Endometrial microvascular endothelial cells (primary cell): ENCODE results near the gene PGAM5. TPM values are rescaled to one million over a fixed set of nuclear protein-coding genes. Genes with fewer than 3 reads are reported as not detected.

Source experiments
- in situ Hi-C: cut with HindIII; loops from 2 replicates; pipeline ENCODE4 v1.10.0; 2017; ENCODE audit warnings: low sequenced_read_pairs, low pct_unique_long_range_greater_than_20kb; ENCODE audit errors: inconsistent ontology term
- total RNA-seq: library from RNA; depleted of rRNA; stranded (reverse); fragments of >200 nt; gene quantifications from one replicate; pipeline ENCODE4 v1.2.3, GENCODE V29; 2015; ENCODE audit errors: inconsistent ontology term

The PGAM5 gene
- total RNA-seq, 1 donor from 2014 or later, result 59.4 TPM

DNA sequence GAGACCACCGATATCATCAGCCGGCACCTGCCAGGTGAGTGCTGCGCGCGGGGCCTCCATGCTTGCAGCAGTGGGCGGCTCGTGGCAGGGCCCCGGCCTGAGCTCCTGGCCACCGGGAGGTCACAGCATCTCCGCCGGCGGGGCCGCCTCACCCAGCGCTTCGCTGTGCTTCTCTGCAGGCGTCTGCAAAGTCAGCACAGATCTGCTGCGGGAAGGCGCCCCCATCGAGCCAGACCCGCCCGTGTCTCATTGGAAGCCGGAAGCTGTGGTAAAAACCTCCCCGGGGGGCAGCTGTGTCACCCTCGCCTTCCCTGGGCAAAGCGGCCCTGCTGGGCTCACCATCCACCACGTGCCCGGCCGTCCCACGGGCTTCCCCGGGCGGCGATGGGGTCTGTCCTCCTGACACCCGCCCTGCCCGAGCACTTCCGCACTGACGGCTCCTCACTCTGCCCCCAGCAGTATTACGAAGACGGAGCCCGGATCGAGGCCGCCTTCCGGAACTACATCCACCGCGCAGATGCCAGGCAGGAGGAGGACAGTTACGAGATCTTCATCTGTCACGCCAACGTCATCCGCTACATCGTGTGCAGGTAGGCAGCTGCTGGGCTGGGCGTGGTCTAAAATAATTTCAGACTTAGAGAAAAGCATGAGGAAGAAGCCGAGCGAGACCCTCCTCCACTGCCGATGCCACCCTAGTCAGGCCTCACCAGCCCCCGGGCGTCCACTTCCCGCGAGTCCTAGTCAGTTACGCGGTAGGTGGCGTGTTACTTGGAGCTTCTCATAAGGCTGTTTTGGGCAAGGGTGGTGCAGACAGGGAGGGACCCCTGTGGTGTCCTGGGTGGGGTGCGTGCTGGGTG lies 7.1 kb downstream of the PGAM5 start:
- in situ Hi-C loops, result no loop called here

DNA sequence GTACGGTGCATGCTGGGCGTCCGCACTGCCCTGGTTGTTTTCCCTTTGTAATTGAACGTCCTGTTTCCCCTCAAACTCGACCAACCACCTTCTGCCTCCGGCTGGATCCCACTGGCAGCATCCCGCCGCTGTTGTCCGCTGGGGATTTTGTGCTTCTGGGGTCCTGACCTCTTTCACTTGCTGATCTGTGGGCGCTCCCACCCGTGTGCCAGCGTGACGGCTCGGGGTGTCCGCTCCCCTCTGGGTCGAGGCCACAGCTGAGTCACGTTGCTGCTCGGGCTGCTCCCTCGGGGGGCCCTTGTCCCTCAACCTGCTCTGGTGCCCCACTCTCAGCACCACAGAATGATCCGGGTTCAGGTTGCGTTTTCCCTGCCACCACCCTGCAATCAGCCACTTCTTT lies 8.0 kb downstream of the PGAM5 start:
- in situ Hi-C loops, result no loop called here

DNA sequence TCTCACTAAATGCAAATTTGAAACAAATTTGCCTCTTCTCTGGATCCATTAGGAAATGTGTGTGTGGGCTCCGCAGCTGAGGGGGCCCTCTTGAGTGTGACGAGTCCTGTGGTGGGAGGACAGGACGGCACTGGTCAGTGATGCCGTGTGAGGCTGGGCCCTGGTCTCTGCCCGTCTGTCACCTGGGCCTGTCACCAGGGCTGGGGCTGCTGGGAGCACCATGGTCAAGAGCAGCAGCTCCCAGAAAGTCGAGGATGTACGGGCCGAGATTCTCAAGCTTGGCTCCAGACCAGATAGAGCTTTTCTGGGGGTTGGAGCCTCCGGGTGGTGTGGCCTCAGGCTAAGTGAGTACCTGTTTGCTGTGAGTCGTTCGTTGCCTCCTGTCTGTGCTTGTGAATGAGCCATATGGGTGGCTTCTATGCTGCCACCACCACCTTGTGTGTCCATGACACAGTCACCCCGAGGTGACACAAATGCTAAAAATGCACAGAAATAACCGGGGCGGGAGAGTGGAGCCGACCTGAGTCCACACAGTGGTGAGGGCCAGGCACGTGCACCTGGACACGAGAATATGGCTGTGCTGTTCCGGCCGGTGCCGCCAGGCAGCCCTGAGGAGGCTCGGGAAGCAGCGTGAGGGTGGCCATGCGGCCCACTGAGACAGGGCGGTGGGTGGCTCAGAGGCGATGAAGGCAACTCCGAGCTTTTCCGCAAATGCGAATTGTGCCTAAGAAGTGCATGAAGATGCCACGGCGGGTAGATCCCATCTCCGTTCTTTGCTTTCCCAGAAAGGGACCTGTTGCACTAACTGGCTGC lies 8.7 kb downstream of the PGAM5 start:
- in situ Hi-C loops, result no loop called here

DNA sequence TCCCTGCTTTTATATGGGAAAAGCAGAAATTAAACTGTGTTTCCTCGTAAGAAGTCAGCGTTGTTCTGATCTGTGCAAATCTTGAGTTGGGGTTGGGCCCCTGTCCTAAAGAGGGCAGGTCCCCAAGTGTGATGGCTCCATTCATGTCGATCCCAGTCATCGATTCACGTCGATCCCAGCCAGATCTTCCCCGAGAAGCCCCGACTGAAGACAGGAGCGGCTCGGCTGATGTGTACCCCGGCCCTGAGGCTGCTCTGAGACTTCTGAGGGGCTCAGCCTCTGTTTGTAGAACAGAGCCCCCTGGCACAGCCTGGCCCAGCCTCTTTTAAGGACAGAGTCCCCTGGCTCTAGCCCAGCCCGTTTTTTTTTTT lies 9.3 kb downstream of the PGAM5 start:
- in situ Hi-C loops, result no loop called here

DNA sequence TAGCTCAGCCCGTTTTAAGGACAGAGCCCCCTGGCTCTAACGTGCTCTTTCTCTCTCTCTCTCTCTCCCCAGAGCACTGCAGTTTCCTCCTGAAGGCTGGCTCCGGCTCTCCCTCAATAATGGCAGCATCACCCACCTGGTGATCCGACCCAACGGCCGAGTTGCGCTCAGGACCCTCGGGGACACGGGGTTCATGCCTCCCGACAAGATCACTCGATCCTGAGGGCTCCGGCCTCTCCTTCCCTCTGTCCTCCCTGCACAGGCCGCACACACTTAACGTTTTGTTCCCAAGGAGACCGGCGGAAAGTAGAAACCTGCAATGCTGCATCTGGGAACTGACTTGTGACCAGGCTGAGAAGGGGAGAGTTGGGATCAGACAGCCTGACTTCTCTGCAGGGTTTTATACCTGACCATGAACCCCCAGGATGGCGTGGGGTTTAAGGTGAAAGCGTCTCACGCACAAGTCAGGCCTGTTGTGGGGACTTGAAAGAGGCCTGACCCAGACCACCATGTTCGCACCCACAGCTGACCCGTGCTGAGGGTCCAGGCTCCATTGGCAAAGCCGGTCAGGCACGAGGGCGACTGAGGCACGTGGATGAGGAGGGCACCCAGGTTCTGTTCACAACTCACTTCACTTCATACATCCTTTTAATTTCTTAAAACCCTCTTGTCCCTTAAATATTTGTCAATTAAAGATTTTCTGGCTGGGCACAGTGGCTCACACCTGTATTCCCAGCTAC lies 10.1 kb downstream of the PGAM5 start:
- in situ Hi-C loops, result no loop called here

DNA sequence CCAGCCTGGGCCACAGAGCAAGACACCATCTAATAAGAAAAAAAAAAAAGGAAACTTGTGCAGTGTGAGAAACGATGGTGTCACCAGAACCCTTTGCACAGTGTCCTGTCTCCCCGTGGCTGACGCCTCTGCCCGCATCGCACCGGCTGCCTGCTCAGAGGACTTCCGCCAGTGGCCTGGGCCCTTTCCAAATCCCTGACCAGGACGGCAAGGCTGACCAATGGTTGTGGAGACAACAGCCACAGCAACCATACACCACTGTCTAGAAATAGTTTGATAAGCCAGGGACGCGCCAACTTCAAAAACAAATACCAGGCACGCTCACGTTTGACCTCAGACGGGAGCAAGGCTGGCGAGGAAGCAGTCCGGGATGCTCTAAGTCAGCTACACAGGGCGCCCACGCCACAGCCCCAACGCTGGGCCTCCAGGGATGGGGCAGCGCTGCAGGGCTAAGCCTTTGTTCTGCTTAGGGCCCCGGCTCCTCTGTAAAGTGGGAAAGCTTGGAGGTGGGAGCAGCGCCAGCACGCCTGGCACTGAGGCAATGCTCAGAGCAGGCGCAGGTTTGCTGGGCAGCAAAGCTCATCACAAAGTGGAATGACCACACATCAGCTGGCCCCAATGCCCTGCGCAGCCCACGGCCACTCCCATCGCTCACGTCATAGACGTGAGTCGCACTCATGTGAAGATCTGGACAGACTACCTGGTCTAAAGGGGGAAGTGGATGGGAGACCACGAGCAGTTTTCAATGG lies 12.5 kb downstream of the PGAM5 start:
- in situ Hi-C loops, result no loop called here

DNA sequence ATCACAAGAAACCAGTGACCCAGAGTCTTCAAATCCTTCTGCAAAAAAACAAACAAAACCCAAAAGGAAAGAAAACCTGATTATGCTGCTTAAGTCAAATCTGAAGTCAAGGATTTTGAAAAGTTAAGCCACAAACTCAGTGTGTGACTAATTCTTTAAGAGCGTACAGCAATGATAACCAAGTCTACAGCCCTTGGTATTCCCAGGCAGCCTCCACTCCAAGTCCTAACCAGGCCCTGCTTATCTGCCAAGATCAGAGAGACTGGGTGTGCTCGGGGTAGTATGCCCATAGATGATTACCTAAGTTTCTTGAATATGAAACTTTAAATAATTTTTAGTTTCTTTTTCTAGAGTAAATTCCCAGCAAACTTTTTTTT lies 13.1 kb downstream of the PGAM5 start:
- in situ Hi-C loops, result no loop called here

DNA sequence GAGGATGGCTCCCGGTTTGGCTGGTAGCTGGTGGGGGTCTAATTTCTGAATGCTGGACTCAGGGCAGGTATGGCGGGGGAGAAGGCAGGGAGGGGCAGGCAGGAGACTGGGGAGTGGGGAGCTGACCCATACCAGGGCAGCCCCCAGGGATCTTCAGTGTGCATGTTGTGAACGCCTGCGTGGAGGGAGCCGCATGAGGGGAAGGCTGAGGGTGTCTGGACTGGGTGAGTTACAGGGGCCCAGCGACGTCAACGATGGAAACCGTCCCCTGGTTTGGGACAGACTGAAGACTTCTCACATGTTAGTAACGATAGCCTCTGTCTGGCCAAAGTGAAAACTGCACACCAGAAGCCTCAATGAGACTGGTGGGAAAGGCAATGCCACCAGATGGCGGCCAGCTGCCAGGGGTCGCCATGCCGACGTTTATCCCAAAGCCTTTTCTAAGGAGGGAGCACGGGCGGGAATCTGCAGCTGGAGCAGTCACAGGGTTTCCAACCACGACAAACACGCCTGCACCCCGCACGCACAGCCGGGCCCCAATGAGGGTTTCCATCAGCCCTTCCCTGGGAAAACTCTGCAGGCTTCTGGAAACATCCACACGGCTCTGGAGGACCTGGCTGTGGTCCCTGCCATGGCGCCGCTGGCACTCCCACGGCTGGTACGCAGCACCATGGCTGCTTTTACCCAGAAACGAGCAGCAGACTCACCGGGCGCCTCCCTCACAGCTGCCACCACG lies 14.0 kb downstream of the PGAM5 start:
- in situ Hi-C loops, result no loop called here

DNA sequence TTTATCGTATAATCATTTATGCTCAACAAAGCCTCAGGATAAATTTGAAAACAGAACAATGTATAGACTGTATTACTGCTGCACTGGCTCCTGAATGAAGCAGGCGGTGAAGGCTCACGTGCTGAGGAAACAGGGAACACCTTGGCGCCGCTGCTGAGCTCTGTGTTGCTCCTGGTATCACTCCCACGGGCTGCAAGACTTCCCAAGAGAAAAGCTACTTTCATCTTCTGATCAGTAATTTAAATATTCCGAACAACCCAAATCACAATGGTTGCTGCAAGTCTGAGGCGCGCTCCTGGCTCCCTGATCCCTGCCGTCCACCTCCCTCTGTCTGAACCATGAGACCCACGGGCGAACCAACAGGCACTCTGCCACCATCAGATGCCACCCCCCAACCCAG lies 15.7 kb downstream of the PGAM5 start:
- in situ Hi-C loops, result no loop called here

DNA sequence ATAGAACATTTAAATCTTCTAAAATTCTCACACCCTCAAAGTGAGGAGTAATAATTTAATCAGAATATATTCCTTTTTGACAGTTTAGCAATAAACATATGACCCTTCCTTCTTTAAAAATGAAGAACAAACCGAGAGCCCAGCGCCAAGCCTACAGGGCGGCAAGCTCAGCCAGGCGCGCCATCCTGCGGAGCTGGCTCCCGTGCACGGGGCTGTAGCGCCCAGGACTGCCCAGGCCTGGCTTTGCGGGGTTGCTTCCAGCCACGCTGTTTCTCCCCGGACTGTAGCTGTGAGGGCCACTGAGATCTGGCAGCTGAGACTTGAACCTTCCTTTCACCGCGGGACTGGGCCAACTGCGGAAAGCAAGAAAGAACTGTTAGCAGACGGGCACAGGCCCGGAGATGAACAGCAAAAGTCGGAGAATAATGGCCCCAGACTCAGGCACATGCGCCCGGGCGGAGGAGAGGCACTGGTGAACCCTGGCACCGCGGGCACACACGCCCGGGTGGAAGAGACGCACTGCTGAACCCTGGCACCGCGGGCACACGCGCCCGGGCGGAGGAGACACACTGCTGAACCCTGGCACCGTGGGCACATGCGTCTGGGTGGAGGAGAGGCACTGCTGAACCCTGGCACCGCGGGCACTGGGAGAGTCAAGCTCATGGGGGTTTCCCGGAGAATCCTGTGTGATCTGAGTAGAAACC lies 16.6 kb downstream of the PGAM5 start:
- in situ Hi-C loops, result no loop called here

DNA sequence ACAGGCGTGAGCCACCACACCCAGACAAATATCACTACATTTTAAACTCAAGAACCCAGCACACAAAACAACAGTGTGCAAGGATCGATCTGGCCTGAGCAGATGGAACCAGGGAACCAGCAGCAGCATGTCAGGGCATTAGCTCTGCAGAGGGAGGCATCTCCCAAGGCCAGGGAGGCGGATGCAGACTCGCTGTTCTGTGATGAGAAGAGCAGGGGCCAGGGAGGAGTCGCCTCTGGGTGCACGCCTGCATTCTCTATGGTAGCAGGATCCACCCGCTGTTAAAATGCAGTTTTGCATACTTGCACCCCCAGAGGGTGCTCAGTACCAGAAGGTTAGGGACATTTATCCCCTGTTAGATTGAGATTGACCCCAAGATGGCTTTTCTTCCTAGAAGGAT lies 17.9 kb downstream of the PGAM5 start:
- in situ Hi-C loops, result no loop called here

DNA sequence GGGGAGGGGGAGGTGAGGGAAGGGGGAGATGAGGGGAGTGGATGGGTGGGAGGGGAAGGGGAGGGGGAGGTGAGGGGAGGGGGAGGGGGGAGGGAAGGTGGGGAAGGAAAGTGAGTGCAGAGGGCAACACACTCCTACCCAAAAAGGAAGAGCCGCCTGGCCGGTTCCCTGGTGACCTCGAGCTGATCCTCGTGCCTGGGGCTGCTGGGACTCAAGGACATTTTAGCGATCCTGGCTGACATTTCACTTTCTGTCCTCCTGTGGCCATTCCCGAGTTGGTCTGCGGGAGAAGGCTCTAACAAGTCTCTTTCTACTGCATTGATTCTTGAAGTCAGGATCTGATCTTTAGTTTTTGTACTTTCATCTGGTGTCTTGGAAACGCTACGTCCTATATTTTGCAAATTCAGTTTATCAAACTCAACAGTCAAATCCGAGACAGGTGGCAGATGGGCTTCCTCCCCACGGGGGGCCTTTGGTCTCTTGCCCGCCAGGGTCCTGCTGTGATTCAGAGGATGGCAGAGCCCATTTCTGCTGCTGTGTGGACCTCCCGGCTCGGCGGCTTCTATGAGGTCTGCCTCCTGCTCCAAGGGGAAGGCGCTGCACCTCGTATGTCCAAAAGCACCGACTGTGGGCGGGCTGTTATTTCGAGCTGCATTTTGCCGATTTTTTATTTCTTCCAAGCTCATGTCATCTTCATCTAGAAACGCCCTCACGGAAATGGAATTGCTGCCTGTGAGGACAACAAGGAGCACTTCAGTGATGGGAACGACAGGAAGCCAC lies 19.1 kb downstream of the PGAM5 start:
- in situ Hi-C loops, result no loop called here

DNA sequence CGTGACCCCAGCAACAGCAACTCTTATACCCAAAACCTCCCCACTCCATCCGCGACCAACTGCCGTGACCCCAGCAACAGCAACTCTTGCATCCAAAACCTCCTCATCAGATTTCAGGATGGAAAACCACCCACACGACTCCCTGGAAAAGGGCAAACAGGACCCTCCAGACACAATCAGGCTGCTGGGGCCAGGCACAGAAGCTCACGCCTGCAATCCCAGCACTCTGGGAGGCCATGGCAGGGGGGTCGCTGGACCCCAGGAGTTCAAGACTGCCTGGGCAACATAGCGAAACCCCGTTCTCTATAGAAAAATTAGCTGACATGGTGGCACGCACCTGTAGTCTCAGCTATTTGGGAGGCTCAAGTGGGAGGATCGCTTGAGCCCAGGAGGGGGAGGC lies 19.7 kb downstream of the PGAM5 start:
- in situ Hi-C loops, result no loop called here

DNA sequence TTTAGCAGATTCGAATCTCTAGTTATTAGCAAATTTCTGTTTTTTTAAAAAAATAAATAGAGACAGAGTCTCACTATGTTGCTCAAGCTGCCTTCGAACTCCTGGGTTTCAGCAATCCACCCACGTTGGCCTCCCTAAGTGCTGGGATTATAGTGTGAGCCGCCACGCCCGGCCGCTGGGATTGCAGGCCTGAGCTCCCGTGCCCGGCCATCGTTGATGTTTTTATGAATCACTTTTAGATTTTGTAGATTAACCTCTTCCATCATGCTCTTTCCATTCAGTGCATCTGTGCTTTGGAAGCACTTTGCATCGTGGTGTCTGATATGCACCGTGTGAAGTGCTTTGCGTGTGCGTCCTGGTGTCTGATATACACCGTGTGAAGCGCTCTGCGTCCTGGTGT lies 20.9 kb downstream of the PGAM5 start:
- in situ Hi-C loops, result no loop called here

DNA sequence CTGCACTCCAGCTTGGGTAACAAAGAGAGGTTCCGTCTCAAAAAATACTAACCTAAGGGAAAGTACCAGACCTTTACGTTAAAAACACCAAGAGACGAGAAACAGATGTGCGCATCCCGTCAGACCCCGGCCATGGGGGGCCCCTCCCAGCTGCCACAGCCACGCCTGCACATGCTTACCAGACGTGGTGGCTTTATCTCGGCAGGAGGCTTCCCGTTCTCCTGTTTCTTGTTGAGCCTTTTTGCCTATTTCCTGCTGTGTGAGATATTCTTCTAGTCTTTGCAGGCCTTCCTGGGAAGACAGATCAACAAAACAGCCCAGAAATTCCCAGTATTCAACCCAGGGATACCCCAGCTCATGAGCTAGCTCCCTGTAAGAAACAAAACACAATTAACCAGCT lies 23.6 kb downstream of the PGAM5 start:
- in situ Hi-C loops, result no loop called here

DNA sequence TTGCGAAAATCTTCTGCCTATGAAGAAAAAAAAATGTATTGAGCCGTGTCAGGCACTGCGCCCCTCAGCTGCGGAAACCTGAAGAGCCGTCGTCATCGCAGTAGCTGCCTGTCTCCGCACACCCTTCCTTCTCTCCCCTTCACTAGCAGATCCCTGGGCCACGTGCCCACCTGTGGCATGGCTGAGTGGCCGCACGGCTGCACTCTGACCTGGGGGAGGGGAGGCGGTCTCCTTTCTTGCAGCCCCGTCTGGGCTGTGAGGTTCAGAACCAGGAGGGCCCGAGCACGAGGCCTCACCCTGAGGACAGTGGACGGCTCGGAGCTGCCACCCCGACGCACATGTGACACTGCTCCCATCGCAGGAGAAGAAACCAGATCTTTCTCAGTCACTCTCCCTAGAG lies 24.9 kb downstream of the PGAM5 start:
- in situ Hi-C loops, result no loop called here

DNA sequence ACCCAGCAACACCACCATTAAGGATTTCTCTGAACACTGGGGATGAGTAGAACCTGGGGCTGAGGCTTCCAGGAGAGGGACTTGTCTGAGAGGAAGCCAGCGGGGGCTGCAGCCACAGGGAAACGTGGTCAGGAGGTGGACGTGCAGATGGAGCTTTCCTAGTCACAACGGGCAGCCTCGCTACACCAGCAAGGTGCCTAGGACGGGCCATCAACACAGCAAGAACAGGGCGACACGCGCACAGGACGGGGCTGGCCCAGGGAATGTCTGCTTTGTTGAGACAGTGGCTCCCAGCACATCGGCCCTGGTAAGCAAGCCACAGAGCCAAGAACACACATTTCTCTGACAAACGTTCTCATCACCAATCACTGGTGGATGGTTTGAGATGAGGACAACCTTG lies 25.7 kb downstream of the PGAM5 start:
- in situ Hi-C loops, result no loop called here
